ENCODE results near the gene C14orf180.

DNA sequence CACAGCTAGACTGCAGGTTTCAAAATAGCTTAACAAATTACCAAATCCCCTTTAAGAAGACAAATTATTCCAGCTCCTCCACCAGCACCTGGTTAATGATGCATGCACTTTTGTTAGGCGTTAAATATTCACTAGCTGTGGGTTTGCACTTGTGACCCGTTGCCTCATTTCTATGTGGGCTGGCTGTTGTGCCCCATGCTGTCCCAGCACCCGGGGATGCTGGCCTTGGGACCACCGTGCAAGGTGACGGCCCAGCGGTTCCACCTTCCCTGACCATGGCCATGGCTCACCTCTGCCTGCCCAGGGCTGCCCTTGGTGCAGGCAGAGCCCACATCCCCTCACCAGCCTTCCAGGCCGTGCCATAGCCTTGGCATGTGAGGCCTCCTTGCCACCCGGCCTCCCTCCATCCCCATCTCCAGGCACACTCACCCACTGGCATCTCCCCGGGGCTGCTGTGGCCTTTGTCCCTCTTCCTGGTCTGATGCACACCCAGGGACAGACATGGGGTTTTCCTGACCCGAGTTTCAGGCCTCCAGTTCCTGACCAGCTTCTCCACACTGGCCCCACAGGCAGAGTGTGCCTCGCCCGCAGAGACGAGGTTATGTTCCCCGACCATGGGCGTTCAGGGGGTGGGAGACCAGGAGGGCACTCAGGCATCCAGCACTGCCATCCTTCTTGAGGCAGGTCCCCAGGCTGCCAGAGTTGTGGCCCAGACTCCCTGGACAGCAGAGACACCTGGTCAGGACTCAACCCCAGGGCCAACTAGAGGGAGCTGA is 20.3 kb upstream of the C14orf180 start:
- TF ChIP-seq CTCF (IDR thresholded peaks at IDR 0.05) (no peak), POLR2A (IDR thresholded peaks at IDR 0.05) (no peak)

All from adrenal gland (tissue), 5 donors.